Endothelial cell of umbilical vein (primary cell): ENCODE measurements around the gene SMIM20. TPM values are rescaled to one million over a fixed set of nuclear protein-coding genes. Genes with fewer than 3 reads are reported as not detected.
A peak's percentile ranks its signal among the peaks of the same experiment; 100 is the strongest.

Experiments used
- BruUV-seq: library from RNA; stranded (reverse); fragments of 400-500 nt; replicated peaks from 2 replicates; lab custom pipeline; 2021; lab: Mats Ljungman, UMichigan
- CTCF ChIA-PET: fragments of 300-600, 350-600 bp; sonication (Branson Sonifier 250); formaldehyde crosslinking; loops from one replicate; lab custom pipeline; 2021; ENCODE audit warnings: antibody characterized with exemption, inconsistent platforms; lab: Charles Lee
- POLR2A ChIA-PET: fragments of 300-600, 350-600 bp; sonication (Branson Sonifier 250); formaldehyde crosslinking; loops from one replicate; lab custom pipeline; 2021; ENCODE audit warnings: antibody characterized with exemption, inconsistent platforms; lab: Charles Lee
- DNase-seq: peaks from one replicate; pipeline ENCODE4 v3.0.0-alpha.2; 2011; ENCODE audit warnings: low read depth, low spot score
- FAIRE-seq: peaks from 2 replicates; lab custom pipeline; 2011; peaks lifted over from hg19 to GRCh38; lab: Jason Lieb, UNC
- H2AFZ ChIP-seq: 2 replicates; pipeline ENCODE4 v1.6.0; 2012; ENCODE audit warnings: low read depth, low read length, control low read depth, inconsistent platforms
- H3K27ac ChIP-seq: 2 replicates; pipeline ENCODE4 v1.5.1; 2011; ENCODE audit warnings: low read depth, mild to moderate bottlenecking, control low read depth, low read length, moderate library complexity; ENCODE audit not compliant: insufficient read depth
- H3K27me3 ChIP-seq, 2 experiments: 2 replicates each; pipeline versions ENCODE4 v1.6.0 to v1.6.1; 2011; ENCODE audit warnings: low read length in 2 of 2, mixed read lengths in 1 of 2; ENCODE audit not compliant: control insufficient read depth in 2 of 2, insufficient read depth in 2 of 2
- H3K36me3 ChIP-seq, 2 experiments: 2 replicates in 1 of 2; 3 replicates in 1 of 2; pipeline ENCODE4 v1.5.1; 2011; ENCODE audit warnings: low read length in 2 of 2, mild to moderate bottlenecking in 1 of 2, moderate library complexity in 1 of 2; ENCODE audit not compliant: control insufficient read depth in 2 of 2, insufficient read depth in 2 of 2; ENCODE audit errors: extremely low read depth in 1 of 2
- H3K4me1 ChIP-seq: 3 replicates; pipeline ENCODE4 v1.5.1; 2011; ENCODE audit warnings: mild to moderate bottlenecking, low read length; ENCODE audit not compliant: control insufficient read depth, insufficient read depth; ENCODE audit errors: extremely low read depth
- H3K4me2 ChIP-seq: 2 replicates; pipeline ENCODE4 v1.6.1; 2011; ENCODE audit warnings: low read length, control low read depth, mixed read lengths; ENCODE audit not compliant: insufficient read depth
- H3K4me3 ChIP-seq, 3 experiments: fragments of 200-600 bp in 1 of 3; sonication (generic), shearing (Covaris generic) in 1 of 3; replicated peaks in 1 of 3; 2 replicates each; pipeline ENCODE4 v1.5.1; 2011 to 2016; ENCODE audit warnings: control low read depth in 3 of 3, low read length in 3 of 3, mild to moderate bottlenecking in 2 of 3, inconsistent platforms in 1 of 3, low read depth in 1 of 3, moderate library complexity in 1 of 3; ENCODE audit not compliant: insufficient read depth in 1 of 3
- H3K79me2 ChIP-seq: 2 replicates; pipeline ENCODE4 v1.6.0; 2012; ENCODE audit warnings: low read length, inconsistent platforms; ENCODE audit not compliant: control insufficient read depth, insufficient read depth
- H3K9ac ChIP-seq: replicated peaks from 2 replicates; pipeline ENCODE3; 2011; ENCODE audit warnings: low read length, control low read depth; ENCODE audit not compliant: insufficient read depth; ENCODE audit errors: extremely low read depth
- H3K9me1 ChIP-seq: replicated peaks from 3 replicates; pipeline ENCODE4 v1.6.0; 2011; ENCODE audit warnings: mild to moderate bottlenecking, low read length; ENCODE audit not compliant: control insufficient read depth, insufficient read depth; ENCODE audit errors: extremely low read depth
- H3K9me3 ChIP-seq: replicated peaks from 2 replicates; pipeline ENCODE4 v1.5.1; 2012; ENCODE audit warnings: low read length, inconsistent platforms; ENCODE audit not compliant: control insufficient read depth, insufficient read depth
- H4K20me1 ChIP-seq: replicated peaks from 2 replicates; pipeline ENCODE3; 2011; ENCODE audit warnings: mild to moderate bottlenecking, low read length; ENCODE audit not compliant: control insufficient read depth, insufficient read depth; ENCODE audit errors: extremely low read depth
- EZH2 ChIP-seq: IDR thresholded peaks from 2 replicates; pipeline ENCODE4 v1.6.1; 2012; ENCODE audit warnings: borderline replicate concordance, low read depth, mild to moderate bottlenecking, moderate library complexity, low read length, inconsistent platforms; ENCODE audit not compliant: severe bottlenecking
- FOS ChIP-seq: IDR thresholded peaks from 2 replicates; pipeline ENCODE4 v1.6.1; 2011; ENCODE audit warnings: mild to moderate bottlenecking, low read length, moderate library complexity, borderline replicate concordance; ENCODE audit not compliant: insufficient read depth
- GATA2 ChIP-seq: IDR thresholded peaks from 2 replicates; pipeline ENCODE4 v1.7.0; 2011; ENCODE audit warnings: low read depth, mild to moderate bottlenecking, moderate library complexity, mixed read lengths, low read length; ENCODE audit not compliant: insufficient read length, insufficient read depth
- JUN ChIP-seq: IDR thresholded peaks from 2 replicates; pipeline ENCODE4 v1.6.1; 2011; ENCODE audit warnings: borderline replicate concordance, low read depth; ENCODE audit not compliant: insufficient read length, insufficient read depth
- MYC ChIP-seq: IDR thresholded peaks from one replicate; pipeline ENCODE4 v1.6.1; 2011; ENCODE audit warnings: mild to moderate bottlenecking, low read depth, low read length
- POLR2A ChIP-seq: IDR thresholded peaks from 2 replicates; pipeline ENCODE4 v1.6.1; 2012; ENCODE audit warnings: low read depth, mild to moderate bottlenecking, control low read depth, low read length
- POLR2AphosphoS5 ChIP-seq: IDR thresholded peaks from 2 replicates; pipeline ENCODE4 v1.6.1; 2012; ENCODE audit warnings: low read depth, mild to moderate bottlenecking, control low read depth, low read length, moderate library complexity; ENCODE audit not compliant: insufficient read depth
- dilution Hi-C: fragments of 300-500 bp; cut with MboI; formaldehyde crosslinking; loops from one replicate; pipeline ENCODE4 v1.15.0; 2019; ENCODE audit warnings: low sequenced_read_pairs; ENCODE audit not compliant: extremely low pct_ligation_motif_present
- intact Hi-C: fragments of 100-400 bp; cut with micrococcal nuclease; formaldehyde crosslinking; loops from one replicate; pipeline ENCODE4 v1.10.0; 2022
- polyA plus RNA-seq, 4 experiments: library from polyadenylated mRNA; depleted of rRNA in 3 of 4; stranded (reverse) in 3 of 4; unstranded in 1 of 4; fragments of >200 nt; gene quantifications; 2 replicates each; pipeline versions ENCODE4 v1.2.1 to v1.2.3, GENCODE V29; 2011 to 2012; ENCODE audit warnings: missing spikeins in 1 of 4
- total RNA-seq: library from RNA; stranded (reverse); gene quantifications from 2 replicates; pipeline ENCODE4 v1.2.3, GENCODE V29; 2021
- TF ChIP-seq, protein P1 (sequence below): IDR thresholded peaks from 2 replicates; pipeline ENCODE4 v1.6.1; 2011; ENCODE audit not compliant: insufficient read depth, insufficient read length
- TF ChIP-seq, protein P2 (sequence below), 2 donors: IDR thresholded peaks; 1 replicate in 1 of 2; 2 replicates in 1 of 2; pipeline ENCODE4 v1.5.1; 2011; ENCODE audit warnings: low read length in 2 of 2, mild to moderate bottlenecking in 2 of 2, moderate library complexity in 2 of 2, control low read depth in 1 of 2, inconsistent platforms in 1 of 2, low read depth in 1 of 2; ENCODE audit not compliant: insufficient read depth in 1 of 2; ENCODE audit errors: extremely low read depth in 1 of 2

The SMIM20 gene
- total and polyA plus RNA-seq, 2 donors (not counting 3 experiments of a cell fraction or from before 2014, with no cell fraction given): 10.2 to 19.2 TPM

DNA sequence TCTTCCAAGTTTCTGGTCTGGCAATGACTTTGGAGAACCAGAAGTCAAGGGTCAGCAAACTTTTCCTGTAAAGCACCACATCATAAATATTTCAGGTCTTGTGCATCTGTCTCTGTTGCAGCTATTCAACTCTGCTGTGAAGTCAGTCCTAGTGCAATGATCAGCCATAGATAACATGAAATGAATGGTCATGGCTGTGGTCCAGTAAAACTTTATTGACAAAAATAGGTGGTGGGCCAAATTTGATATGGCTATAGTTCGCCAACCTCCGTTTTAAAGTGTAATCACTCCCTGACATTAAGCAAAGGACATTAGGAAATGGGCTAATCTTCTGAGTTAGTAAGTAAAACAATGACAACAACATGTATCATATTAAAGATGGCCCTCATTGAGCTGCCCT is 30.5 kb upstream of the SMIM20 start:
- Histone ChIP-seq H3K4me2 (no peak overlapping the region), H3K27me3 (no peaks in the 10 kb centered on the region), H3K79me2 (no peaks in the 10 kb centered on the region), H3K4me3 (no peak overlapping the region), H3K9me3 (no peaks in the 10 kb centered on the region), H3K27ac (no peak overlapping the region), H4K20me1 (no peaks in the 10 kb centered on the region), H3K4me1 (peaks cover 15% of the 10 kb centered on the region), H2AFZ (no peak overlapping the region), H3K9ac (no peak overlapping the region), H3K9me1 (no peaks in the 10 kb centered on the region), H3K36me3 (no peaks in the 10 kb centered on the region)
- dilution Hi-C loops (no loop called here), intact Hi-C loops (no loop called here)
- TF ChIP-seq EZH2 (no peak), POLR2AphosphoS5 (no peak)
- FAIRE-seq: no peak
- DNase-seq: no peak
- ChIA-PET POLR2A (no interaction called here), CTCF (interaction anchor here (0.8 to 1.4 kb wide), 3 partner anchors 10 to 29 kb away, joined by 3 to 4 read pairs (median 4); no protein-coding TSS in a partner anchor)
- no TSS peak for BruUV-seq

DNA sequence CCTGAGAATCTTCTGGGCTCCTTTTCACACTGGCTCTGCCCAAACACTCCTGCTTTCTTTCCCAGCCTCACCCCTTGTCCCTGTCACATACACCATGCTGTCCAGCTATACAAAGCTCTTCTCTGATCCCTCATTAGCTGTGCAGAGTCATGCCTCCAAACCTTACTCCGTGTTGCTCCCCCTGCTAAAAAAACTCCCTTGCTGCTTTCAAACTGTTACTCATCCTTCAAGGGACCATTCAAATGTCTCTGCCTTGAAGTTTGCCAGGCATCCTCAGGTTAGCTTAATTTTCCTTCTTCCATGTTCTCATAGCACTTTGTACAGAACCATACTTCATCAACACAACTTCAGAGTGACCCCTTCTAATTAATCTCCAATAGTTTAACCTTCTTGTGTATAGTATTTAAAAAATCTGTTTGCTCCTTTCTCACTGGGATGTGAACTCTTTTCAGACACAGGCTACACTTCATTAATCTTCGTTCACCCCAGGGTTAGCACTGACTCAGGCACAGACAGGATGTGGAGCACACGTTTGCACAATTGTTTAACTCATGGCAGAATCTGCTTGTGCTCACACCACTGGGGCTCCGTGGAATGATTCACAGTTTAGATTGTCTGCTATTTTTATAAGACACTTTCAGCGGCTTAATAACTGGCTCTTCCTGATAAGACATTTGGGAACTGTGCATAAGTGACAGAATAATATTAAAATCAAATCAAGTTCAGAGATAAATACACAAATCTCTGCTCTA is 29.8 kb upstream of the SMIM20 start:
- dilution Hi-C loops: no loop called here
- H2AFZ ChIP-seq: peak overlapping the region; percentile 17
- FAIRE-seq: peak; percentile 92

More for the DNA sequence above, 29.8 kb upstream of the SMIM20 start:
- no peaks in the 10 kb centered on the region for H3K36me3 ChIP-seq
- no peak overlapping the region for H3K9ac ChIP-seq
- peaks cover 15% of the 10 kb centered on the region for H3K4me1 ChIP-seq
- CTCF ChIA-PET: interaction anchor here (0.8 to 1.4 kb wide), 3 partner anchors 11 to 29 kb away, joined by 3 to 4 read pairs (median 4); no protein-coding TSS in a partner anchor
- BruUV-seq: no TSS peak
- intact Hi-C loops: loop anchor here (1.0 kb wide), 1 partner anchor 17 kb away; no protein-coding TSS in a partner anchor
- DNase-seq: peak; percentile 84
- no peaks in the 10 kb centered on the region for H3K27me3 ChIP-seq
- no peak for TF ChIP-seq EZH2
- peak; percentile 25 for TF ChIP-seq GATA2
- no peak for TF ChIP-seq POLR2AphosphoS5
- peak; percentile 76 for TF ChIP-seq FOS
- peak; percentile 22 for TF ChIP-seq JUN
- TF ChIP-seq POLR2A: no peak
- TF ChIP-seq, protein P1, sequence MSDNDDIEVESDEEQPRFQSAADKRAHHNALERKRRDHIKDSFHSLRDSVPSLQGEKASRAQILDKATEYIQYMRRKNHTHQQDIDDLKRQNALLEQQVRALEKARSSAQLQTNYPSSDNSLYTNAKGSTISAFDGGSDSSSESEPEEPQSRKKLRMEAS: no peak
- TF ChIP-seq, protein P2, sequence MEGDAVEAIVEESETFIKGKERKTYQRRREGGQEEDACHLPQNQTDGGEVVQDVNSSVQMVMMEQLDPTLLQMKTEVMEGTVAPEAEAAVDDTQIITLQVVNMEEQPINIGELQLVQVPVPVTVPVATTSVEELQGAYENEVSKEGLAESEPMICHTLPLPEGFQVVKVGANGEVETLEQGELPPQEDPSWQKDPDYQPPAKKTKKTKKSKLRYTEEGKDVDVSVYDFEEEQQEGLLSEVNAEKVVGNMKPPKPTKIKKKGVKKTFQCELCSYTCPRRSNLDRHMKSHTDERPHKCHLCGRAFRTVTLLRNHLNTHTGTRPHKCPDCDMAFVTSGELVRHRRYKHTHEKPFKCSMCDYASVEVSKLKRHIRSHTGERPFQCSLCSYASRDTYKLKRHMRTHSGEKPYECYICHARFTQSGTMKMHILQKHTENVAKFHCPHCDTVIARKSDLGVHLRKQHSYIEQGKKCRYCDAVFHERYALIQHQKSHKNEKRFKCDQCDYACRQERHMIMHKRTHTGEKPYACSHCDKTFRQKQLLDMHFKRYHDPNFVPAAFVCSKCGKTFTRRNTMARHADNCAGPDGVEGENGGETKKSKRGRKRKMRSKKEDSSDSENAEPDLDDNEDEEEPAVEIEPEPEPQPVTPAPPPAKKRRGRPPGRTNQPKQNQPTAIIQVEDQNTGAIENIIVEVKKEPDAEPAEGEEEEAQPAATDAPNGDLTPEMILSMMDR (IDR thresholded peaks at IDR 0.05; ENCODE audit: extremely low read depth in 1 of 2, insufficient read depth in 1 of 2, low read depth in 1 of 2, low read length in 2 of 2): no peak
- TF ChIP-seq MYC: no peak
- no peak overlapping the region for H3K4me3 ChIP-seq
- peak overlapping the region; percentile 61 for H3K4me2 ChIP-seq
- H3K9me3 ChIP-seq: no peaks in the 10 kb centered on the region
- peak overlapping the region; percentile 57 for H3K27ac ChIP-seq
- POLR2A ChIA-PET: no interaction called here
- H4K20me1 ChIP-seq: no peaks in the 10 kb centered on the region
- no peaks in the 10 kb centered on the region for H3K9me1 ChIP-seq
- no peaks in the 10 kb centered on the region for H3K79me2 ChIP-seq
